Embryonic facial prominence (tissue), 1 donor: ENCODE measurements around the gene NFIX.

Source experiments
- DNase-seq: peaks from one replicate; pipeline ENCODE4 v3.0.0-alpha.2; 2016; ENCODE audit errors: extremely low spot score

The NFIX gene

DNA sequence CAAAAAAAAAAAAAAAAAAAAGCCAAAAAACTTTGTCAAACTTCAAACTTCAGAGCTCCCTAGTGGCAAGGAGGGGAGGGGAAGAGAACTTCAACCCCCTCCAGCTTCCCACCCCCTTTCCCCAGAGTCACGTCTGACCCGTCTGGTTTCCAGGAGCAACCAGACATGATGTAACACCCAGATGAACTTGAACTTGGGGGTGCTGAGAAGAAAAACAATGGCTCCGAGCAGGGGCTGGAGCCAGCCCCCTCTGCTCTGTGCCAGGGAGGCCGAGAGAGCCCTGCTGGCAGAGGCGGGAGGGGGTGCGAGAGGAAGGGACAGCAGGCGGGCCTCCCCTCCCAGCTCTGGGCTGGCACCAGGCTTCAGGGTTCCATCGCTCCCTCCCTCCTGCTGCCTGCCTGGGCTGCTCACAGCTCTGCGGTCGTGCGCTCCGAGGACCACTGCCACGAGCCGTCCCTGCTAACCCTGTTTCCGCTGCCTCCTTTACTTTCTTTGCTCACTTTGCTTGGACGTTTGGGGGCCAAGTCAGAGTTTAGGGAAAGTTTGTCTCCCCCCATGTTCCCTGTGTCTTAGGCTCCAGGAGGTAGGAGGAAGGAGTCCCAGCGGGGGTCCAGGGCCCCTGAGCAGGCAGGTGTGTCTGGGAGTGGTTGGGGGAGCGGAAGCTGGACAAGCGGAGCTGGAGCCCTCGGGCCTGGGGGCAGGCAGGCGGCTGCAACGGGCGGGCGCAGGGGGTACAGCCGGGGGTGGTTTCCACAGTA is 96.3 kb downstream of the NFIX start:
- peak; percentile 85 for DNase-seq

DNA sequence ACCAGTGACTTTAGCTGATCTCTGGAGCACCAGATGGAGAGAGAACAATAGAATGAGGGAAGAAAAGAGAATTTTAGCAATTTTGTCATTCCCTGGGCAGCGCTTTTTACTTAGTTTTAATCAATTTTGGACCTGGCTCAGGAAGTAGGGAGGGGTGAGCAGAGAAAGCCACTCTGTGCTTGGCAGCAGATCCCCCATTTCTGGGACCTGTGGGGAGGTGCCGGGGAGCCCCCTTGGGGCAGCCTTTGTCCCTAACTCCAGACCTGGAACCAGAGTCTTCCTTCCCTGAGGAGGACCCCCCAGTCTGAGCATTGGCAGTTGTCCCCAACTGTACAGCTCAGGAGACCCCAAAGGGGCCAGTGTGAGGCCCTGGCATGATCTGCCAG is 96.9 kb downstream of the NFIX start:
- DNase-seq = no peak

DNA sequence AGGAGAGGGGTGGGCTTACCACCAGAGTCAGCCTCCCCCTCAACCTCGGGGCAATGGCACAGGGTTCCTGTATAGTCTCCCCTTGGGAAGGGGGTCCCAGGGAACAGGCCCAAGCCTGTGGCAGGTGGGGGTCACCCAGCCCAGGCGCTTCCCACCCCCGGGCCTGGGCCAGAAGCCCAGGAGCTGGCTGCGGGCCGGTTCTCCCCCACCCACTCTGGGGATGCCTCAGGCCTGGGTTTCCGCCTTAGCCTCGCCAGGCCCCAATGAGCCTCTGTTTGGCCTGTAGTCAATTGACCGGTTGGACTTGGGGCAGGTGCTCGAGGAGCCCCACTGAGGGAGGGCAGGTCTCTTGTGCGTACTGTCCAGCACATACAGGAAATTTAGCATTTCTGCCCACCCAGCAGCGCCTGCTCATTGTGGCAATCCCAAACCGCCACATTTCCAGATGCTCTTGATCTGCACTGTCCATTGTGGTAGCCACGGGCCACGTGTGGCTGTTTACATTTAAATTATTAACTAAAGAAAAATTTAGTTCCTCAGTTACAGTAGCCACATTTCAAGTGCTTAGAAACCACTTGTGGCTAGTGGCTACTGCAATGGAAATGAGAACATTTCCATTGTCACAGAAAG is 97.4 kb downstream of the NFIX start:
- DNase-seq = no peak

GRCh38 chr19:13093407-13094105 is 98.3 kb downstream of the NFIX start:
- peak; percentile 80 for DNase-seq

DNA sequence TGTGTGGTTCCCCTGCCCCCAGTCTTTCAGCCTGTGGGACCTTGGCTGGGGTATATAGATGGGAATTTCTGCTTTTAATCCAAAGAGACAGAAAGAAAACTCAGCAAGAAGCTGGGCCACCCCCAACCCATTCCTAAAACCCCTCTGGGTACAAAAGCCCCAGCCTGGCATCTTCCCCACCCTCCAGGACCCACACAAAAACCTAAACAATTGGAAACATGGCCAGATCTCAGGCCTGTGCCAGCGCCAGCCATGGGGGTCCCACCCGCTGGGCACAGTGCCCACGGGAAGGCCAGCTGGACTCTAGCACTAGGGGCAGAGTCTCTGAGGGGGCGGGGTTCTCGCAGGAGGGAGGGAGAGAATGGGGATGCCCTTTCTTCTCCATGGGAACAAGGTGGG is 98.8 kb downstream of the NFIX start:
- no peak for DNase-seq

DNA sequence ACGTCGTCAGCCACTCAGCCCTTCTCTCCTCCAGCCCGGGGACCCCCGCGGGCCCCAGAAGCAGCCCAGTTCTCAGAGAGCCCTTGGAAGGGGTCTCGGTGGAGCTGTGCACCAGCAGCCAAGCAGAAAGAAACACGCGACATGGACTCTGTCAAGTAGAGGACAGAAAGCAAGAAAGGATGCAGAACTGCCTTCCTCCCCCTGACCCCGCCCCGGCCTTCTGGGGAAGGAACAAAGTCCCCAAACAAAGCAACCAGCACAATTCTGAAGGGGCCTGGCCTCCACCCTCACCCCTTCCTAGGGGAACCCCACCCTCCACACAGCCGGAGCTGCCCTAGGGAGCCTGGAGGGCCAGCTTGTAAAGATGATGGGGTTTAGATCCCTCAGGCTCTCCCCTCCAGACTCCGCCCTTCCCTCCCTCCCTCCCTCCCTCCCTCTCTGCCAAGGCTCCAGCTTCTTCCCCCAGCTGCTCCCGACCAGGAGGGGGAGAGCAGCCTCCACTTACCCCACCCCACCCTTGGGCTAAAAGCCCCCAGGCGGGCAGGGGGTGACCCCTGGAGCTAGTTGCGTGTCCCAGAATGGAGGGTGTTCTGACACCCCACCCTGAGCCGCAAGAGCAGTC is 99.6 kb downstream of the NFIX start:
- DNase-seq = no peak

DNA sequence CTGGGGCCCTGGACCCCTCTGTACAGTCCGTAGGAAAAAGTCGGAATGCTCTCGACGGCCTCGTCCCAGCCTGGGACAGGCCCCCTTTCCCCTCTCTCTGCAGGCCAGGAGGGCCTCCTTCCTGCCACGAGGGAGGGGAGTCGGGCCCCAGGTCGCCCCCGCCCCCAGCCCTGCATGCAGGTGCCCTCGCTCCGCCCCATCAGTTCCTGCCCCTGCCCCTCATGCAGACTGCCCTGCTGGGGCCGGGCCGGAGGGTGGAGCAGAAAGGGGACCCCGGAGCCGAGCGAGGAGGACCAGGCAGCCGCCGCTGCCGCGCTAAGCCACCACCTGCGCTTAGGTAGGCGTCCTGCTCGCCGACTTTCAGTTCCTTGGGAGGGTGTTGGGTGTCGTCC is 100.1 kb downstream of the NFIX start:
- DNase-seq = no peak

DNA sequence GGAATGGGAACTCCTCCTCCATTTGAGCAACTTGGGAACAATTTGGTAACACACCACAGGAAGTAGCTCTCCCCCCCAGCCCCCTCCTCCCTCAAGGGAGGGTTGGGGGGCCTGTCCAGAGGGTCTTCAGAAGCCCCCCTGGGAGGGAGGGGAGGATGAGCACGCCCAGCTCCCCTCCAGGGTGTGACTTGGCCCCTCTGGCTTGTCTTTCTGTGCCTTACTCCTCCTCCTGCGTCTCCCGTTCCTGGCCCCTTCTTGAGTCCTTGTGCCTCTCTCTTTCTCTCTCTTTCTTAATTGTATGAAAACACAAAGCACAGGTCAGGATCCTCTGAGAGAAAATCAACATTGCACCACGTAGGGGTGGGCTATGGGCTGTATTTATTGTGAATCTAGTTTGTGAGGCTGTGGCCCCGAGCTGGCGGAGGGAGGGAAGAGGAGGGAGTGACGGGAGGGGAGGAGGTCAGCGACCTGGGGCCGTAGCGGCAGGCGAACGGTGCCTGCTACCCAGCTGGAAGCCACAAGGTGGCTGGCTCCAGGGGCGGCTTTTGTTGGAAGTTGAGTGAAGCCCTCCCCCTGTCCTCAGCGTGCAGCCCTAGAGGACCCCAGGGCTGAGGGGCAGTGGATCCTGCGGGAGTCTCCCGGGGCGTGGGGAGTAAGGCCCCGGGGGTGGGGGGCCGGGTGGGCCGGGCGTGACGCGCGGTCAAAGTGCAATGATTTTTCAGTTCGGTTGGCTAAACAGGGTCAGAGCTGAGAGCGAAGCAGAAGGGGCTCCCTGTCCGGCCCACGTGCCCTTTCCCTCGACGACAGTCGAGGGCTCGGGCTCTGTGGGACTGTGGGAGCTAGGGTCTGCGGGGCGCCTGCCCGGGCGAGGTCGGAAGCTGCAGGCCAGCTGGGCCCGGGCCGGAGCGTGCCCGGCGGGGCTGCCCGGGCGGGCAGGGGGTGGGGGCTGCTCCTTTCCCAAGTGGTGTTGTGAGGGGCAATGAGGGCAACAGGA is 101.0 kb downstream of the NFIX start:
- DNase-seq = no peak

DNA sequence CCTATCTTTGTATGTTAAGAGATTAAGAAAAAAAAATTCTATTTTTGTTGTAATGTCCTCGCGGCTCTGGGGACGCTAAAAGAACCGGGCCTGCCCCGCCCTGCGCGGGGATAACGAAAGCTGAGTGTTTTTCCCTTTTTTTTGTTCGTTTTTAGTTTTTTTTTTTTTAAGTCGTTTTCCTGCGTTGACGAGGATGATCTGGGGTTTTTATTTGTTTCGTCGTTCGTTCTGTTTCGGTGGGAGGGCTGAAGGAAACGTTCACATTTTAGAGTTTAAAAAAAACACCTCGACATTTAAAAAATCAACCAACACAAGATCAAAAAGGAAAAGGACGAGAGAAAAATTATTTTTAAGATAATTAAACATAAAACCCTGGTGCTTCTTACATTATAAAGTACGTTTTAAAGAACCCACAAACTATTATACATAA is 101.8 kb downstream of the NFIX start:
- no peak for DNase-seq

GRCh38 chr19:13097463-13098258 is 102.4 kb downstream of the NFIX start:
- DNase-seq = no peak

DNA sequence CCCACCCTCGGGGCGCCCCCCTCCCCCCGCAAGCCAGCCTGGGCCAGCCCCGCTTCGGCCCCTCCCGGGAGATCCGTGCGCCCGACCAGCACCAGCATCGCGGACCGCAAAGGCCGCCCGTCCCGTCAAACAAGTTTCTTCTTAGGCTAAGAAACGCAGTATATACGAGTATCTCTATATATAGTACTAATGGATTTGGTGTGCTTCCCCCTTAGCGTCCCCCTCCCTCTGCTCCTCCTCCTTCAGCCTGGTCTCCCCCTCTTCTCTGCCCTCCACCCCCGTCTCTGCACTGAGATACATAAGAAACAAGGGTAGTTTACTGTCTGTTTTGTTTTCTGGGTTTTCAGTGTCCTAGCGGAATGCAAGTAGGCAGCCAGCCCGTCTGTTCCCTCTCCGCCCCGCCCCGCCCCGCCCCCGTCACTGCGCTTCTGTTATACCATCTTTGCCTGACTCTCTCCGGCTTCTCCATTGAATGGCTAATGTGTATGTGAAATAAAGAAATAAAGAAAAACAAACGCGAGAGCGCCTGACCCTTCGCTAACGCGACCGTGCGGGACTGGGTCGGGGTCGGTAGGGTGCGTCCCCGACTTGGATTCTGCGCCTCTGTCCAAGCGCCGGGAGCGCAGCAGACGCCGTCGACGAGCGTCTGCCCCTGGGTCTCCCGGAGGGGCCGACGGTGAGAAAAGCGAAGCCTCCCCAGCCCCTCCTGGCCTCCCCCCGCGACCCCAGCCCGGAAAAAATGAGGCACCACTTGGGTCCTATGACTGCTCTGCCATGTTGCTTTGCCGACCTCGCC is 103.2 kb downstream of the NFIX start:
- no peak for DNase-seq

GRCh38 chr19:13099073-13099999 is 104.1 kb downstream of the NFIX start:
- DNase-seq = no peak

DNA sequence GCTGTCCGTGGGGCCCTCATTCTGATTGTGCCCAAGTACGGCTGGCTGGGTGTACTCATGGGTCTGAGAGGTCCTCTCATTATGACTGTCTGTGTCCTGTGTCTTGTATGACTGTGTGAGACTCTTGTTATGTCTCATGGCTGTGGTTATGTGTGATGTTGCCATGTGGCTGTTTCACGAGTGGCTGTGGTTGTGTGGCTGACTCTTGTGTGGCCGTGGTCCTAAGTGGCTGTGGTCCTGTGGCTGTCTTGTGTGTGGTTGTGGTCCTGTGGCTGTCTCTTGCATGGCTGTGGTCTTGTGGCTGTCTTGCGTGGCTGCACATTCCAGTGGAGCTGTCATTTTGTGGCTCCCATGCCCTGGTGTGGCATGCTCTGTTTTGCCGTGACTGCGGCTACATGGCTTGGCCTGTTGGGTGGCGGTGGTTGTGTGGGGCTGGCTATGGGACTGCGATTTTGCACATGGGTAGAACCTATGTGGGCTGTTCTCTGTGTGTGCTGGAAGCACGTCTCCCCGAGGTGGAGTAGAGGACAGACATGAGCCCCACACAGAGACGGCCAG is 104.8 kb downstream of the NFIX start:
- DNase-seq = no peak

DNA sequence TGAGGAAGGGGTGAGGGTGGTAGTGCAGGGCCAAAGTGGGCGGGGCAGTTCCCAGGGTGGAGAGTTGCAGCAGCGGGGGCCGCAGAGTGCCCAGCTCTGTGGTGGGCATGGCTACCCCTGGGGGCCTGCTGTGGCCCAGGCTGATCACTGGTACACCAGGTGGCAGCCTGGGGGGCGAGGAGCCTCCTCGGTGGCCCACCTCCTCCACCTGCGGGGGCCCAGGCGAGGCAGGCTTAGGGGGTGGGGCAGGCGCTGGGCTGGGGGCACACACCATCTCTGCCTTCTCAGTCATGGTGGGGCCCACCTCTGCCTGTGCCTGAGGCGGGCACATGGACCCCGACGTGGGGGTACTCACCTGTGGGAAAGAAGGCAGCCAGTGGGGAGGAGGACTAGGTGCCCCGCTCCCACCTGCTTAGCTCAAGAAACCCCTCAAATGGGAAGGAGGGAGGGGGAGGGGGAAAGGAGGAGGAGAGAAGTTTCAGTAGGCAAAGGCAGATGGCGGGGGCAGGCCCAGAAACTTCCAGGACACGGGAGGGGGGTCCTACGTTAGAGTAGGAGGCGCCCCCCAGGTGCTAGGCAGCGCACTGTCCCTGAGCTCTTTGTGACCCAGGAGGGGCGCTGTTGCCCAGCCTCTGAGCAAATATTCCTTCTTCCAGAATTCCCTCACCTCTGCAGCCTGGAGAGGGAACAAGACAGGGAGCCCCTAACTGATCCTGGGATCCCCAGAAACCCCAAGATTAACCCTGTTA is 105.7 kb downstream of the NFIX start:
- no peak for DNase-seq

- DNase-seq = no peak
These were observed 106.5 kb downstream of the NFIX start for GRCh38 chr19:13101590-13102415.

- DNase-seq = no peak
These were observed 107.1 kb downstream of the NFIX start for GRCh38 chr19:13102416-13102665.
